K562 (cell line): Measurements from ENCODE around the gene CHRNA3.

Experiments used
- BRCA1 ChIP-seq, 2 experiments: fragments of 450-650 bp in 1 of 2; sonication (generic) in 1 of 2; formaldehyde crosslinking in 1 of 2; IDR thresholded peaks; 2 replicates each; pipeline versions ENCODE4 v1.5.0 to v1.6.1; 2017 to 2020; ENCODE audit warnings: mild to moderate bottlenecking in 1 of 2, missing genetic modification reagents in 1 of 2
- CBX1 ChIP-seq: sonication (generic); IDR thresholded peaks from 2 replicates; pipeline ENCODE4 v1.6.1; 2016; ENCODE audit warnings: antibody characterized with exemption, low read depth, mild to moderate bottlenecking
- CBX2 ChIP-seq: fragments of 200-600 bp; sonication (generic); IDR thresholded peaks from one replicate; pipeline ENCODE4 v1.6.1; 2012; ENCODE audit warnings: mild to moderate bottlenecking, low read length, inconsistent platforms; ENCODE audit not compliant: insufficient read depth, poor library complexity, severe bottlenecking
- CEBPB ChIP-seq: fragments of 450-650 bp; IDR thresholded peaks from 2 replicates; pipeline ENCODE4 v1.6.1; 2016; ENCODE audit warnings: missing genetic modification characterization, missing compliant biosample characterization
- GTF2F1 ChIP-seq: IDR thresholded peaks from 2 replicates; pipeline ENCODE4 v1.6.1; 2011; ENCODE audit warnings: low read depth, low read length, improper control_type of control experiment
- MYC ChIP-seq, 2 experiments: fragments of 250-450 bp in 1 of 2; sonication (Bioruptor Pico) in 1 of 2; IDR thresholded peaks; 2 replicates each; pipeline versions ENCODE4 v1.5.1 to v1.6.1; 2012 to 2021; ENCODE audit warnings: low read depth in 2 of 2, borderline replicate concordance in 1 of 2, improper control_type of control experiment in 1 of 2, low read length in 1 of 2, mild to moderate bottlenecking in 1 of 2, moderate library complexity in 1 of 2
- POLR2A ChIP-seq: fragments of 450-650 bp; conservative IDR thresholded peaks from 2 replicates; pipeline ENCODE4 v1.6.1; 2016
- POLR2AphosphoS5 ChIP-seq: IDR thresholded peaks from 2 replicates; pipeline ENCODE4 v1.6.1; 2011; ENCODE audit warnings: mild to moderate bottlenecking, low read depth, low read length, moderate library complexity; ENCODE audit not compliant: control insufficient read depth, insufficient read depth
- TFAM ChIP-seq: fragments of 250-450 bp; sonication (Bioruptor Pico); conservative IDR thresholded peaks from 2 replicates; pipeline ENCODE4 v1.5.0; 2021; ENCODE audit warnings: mild to moderate bottlenecking, moderate library complexity
- ZNF316 ChIP-seq: fragments of 450-650 bp; IDR thresholded peaks from 2 replicates; pipeline ENCODE4 v1.6.1; 2016
- ZNF79 ChIP-seq: fragments of 250-450 bp; sonication (Bioruptor Pico); IDR thresholded peaks from 2 replicates; pipeline ENCODE4 v1.4.0; 2020; ENCODE audit warnings: low read depth, mild to moderate bottlenecking, moderate library complexity
- TF ChIP-seq, protein P1 (sequence below), 3 experiments: IDR thresholded peaks in 2 of 3; conservative IDR thresholded peaks in 1 of 3; 2 replicates each; pipeline ENCODE4 v1.5.1; 2011 to 2012; ENCODE audit warnings: low read length in 3 of 3, mild to moderate bottlenecking in 3 of 3, control low read depth in 2 of 3, improper control_type of control experiment in 1 of 3, inconsistent platforms in 1 of 3, low read depth in 1 of 3, mixed read lengths in 1 of 3, moderate library complexity in 1 of 3; ENCODE audit not compliant: insufficient read depth in 2 of 3
- TF ChIP-seq, protein P2 (sequence below): fragments of 450-650 bp; IDR thresholded peaks from 2 replicates; pipeline ENCODE4 v1.6.1; 2017; ENCODE audit warnings: antibody characterized with exemption

DNA sequence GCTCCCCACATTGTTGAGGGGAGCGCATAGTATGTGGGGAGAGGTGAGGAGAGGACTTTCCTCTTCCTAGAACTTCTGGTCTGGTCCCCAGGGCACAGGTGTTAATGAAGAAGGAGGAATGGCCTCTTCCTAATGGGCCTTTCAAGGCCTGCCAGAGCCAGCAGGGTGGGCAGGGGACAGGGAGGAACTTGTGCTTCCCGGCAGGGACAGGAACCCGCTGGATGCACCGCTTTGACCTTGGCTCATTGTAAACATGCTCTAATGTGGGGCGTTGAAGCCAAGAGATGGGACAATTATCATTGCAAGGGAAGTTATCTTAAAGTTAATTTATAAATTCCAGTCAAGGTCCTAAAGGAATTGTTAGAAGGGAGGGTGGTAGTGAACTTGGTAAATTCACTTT is 41.2 kb upstream of the CHRNA3 start:
- TF ChIP-seq MYC (IDR thresholded peaks at IDR 0.05; ENCODE audit: low read depth, low read length) (no peak), MYC (CRISPR knock-in tag; IDR thresholded peaks at IDR 0.05; ENCODE audit: borderline replicate concordance, low read depth) (no peak), ZNF316 (no peak), CBX1 (no peak), POLR2A (no peak), CBX2 (no peak), GTF2F1 (no peak), POLR2AphosphoS5 (no peak), BRCA1 (IDR thresholded peaks at IDR 0.05) (no peak), BRCA1 (CRISPR knock-in tag; IDR thresholded peaks at IDR 0.05) (no peak), TFAM (CRISPR knock-in tag) (no peak), CEBPB (tag) (no peak), ZNF79 (CRISPR knock-in tag) (no peak)
- TF ChIP-seq, protein P1, sequence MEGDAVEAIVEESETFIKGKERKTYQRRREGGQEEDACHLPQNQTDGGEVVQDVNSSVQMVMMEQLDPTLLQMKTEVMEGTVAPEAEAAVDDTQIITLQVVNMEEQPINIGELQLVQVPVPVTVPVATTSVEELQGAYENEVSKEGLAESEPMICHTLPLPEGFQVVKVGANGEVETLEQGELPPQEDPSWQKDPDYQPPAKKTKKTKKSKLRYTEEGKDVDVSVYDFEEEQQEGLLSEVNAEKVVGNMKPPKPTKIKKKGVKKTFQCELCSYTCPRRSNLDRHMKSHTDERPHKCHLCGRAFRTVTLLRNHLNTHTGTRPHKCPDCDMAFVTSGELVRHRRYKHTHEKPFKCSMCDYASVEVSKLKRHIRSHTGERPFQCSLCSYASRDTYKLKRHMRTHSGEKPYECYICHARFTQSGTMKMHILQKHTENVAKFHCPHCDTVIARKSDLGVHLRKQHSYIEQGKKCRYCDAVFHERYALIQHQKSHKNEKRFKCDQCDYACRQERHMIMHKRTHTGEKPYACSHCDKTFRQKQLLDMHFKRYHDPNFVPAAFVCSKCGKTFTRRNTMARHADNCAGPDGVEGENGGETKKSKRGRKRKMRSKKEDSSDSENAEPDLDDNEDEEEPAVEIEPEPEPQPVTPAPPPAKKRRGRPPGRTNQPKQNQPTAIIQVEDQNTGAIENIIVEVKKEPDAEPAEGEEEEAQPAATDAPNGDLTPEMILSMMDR (IDR thresholded peaks at IDR 0.05 in 2 of 3, conservative IDR thresholded peaks at IDR 0.05 in 1 of 3; ENCODE audit: insufficient read depth in 2 of 3, low read depth in 1 of 3, low read length in 3 of 3) = no peak
- TF ChIP-seq, protein P2, sequence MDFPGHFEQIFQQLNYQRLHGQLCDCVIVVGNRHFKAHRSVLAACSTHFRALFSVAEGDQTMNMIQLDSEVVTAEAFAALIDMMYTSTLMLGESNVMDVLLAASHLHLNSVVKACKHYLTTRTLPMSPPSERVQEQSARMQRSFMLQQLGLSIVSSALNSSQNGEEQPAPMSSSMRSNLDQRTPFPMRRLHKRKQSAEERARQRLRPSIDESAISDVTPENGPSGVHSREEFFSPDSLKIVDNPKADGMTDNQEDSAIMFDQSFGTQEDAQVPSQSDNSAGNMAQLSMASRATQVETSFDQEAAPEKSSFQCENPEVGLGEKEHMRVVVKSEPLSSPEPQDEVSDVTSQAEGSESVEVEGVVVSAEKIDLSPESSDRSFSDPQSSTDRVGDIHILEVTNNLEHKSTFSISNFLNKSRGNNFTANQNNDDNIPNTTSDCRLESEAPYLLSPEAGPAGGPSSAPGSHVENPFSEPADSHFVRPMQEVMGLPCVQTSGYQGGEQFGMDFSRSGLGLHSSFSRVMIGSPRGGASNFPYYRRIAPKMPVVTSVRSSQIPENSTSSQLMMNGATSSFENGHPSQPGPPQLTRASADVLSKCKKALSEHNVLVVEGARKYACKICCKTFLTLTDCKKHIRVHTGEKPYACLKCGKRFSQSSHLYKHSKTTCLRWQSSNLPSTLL = no peak
